NCI-H82 treated with DMSO at 0.1 percent for 48 hours (cell line): Measurements from ENCODE around the gene AFAP1.

Experiments used
- DNase-seq: peaks from one replicate; lab custom pipeline; 2025; ENCODE audit not compliant: unreplicated experiment; lab: John Stamatoyannopoulos, UW

AFAP1 gene

GRCh38 chr4:7917669-7918068 lies 22.0 kb downstream of the AFAP1 start:
- no peak for DNase-seq

GRCh38 chr4:7915875-7916242 lies 23.8 kb downstream of the AFAP1 start:
- DNase-seq = no peak

GRCh38 chr4:7912826-7913225 lies 26.8 kb downstream of the AFAP1 start:
- DNase-seq = no peak

- peak; percentile 37 for DNase-seq
Observed at GRCh38 chr4:7910952-7911578, 28.6 kb downstream of the AFAP1 start.

- DNase-seq = no peak
Observed at GRCh38 chr4:7910263-7910896, 29.3 kb downstream of the AFAP1 start.

GRCh38 chr4:7909463-7910262 lies 30.0 kb downstream of the AFAP1 start:
- no peak for DNase-seq

GRCh38 chr4:7908668-7909067 lies 31.0 kb downstream of the AFAP1 start:
- DNase-seq = no peak

- DNase-seq = no peak
Observed at GRCh38 chr4:7907142-7907541, 32.5 kb downstream of the AFAP1 start.

GRCh38 chr4:7906171-7906701 lies 33.4 kb downstream of the AFAP1 start:
- DNase-seq = no peak

- no peak for DNase-seq
Observed at GRCh38 chr4:7904952-7905915, 34.4 kb downstream of the AFAP1 start.

GRCh38 chr4:7903791-7904516 lies 35.7 kb downstream of the AFAP1 start:
- no peak for DNase-seq

- DNase-seq = no peak
Observed at GRCh38 chr4:7902826-7903225, 36.8 kb downstream of the AFAP1 start.

- DNase-seq = peak; percentile 96
Observed at GRCh38 chr4:7902101-7902553, 37.5 kb downstream of the AFAP1 start.

GRCh38 chr4:7901311-7901885 lies 38.3 kb downstream of the AFAP1 start:
- DNase-seq = no peak

- no peak for DNase-seq
Observed at GRCh38 chr4:7900334-7900909, 39.2 kb downstream of the AFAP1 start.

GRCh38 chr4:7899184-7899869 lies 40.3 kb downstream of the AFAP1 start:
- no peak for DNase-seq

- DNase-seq = no peak
Observed at GRCh38 chr4:7898385-7898784, 41.3 kb downstream of the AFAP1 start.

GRCh38 chr4:7897811-7898210 lies 41.9 kb downstream of the AFAP1 start:
- DNase-seq = no peak

GRCh38 chr4:7894677-7895181 lies 44.9 kb downstream of the AFAP1 start:
- DNase-seq = peak; percentile 76
